HG02763 (cell line): ENCODE measurements around the gene CHL1.

Experiments used
- ATAC-seq: cut with Tn5 transposase; IDR thresholded peaks from one replicate; pipeline ENCODE4 v1.9.1; 2021; ENCODE audit warnings: mild to moderate bottlenecking, moderate library complexity; ENCODE audit not compliant: unreplicated experiment

CHL1 gene

DNA sequence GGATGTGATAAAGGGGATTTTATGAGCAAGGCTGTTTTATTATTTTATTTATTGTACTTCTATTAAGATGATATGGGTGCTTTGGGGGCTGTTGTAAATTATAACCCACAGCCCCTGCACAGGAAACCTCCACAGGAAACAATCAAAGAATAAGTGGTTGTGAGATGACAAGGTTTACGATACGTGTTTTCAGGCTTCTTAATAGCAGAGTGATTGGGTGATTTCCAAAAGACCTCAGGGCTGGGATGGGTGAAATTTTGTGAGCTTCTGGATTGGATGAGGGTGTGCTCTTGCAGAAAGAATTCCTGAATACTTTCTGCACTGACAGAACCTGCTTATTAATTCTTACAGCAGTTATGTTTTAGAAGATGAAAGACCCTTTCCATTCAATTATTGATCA, 21.4 kb downstream of the CHL1 start:
- no peak for ATAC-seq

DNA sequence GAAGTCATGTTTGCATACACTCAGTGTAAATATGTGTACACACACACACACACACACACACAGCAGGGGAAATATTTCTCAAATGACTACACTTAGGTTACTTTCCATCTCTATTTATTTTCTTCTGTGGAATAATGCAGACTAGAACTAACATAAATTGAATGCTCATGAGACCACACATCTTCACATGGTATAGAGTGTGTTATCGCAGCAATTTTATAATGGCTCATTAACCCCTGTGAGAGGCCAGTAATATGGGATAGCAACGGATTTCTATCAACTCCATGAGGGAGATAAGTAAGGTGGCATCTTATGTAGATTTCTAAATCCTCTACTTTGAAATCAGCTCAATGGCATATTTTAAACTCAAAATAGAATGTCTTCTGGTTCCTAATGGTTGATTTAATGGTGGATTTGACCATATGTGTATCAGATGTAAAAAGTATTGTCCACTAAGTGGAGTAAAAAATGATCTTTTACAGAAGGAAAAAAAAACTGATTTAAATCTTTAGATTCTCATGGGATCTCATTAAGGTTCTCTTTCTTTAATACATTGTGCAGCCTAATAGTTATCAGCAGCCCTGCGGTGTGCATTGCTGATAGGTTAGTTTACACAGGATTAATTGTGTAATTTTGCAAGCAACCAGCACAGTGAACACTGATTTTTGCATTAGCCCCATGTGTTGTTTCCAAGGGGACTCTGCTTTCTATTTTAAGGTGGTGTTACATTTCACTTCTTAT, 32.0 kb downstream of the CHL1 start:
- ATAC-seq, result no peak

DNA sequence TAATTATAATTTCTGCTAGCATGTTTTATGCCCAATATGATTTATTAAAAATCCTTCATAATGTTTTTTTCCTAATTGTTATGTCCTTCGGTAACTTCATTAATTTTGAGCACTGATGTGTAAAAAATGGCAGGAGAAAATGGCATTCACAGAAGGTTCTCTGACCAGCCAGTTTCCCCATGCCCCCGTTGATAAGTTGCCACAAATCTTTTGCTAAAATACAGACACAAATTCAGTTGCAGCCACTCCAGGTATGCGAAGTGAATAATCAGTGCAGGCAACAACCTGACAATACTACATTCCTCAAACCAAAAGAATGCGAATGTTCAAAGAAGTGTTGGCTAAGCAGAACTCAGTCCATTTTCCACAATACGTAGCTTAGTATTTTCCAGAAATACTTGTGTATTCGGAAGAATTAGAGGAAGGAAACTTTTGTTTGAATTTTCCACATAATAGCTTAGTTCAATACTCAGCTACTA, 32.7 kb downstream of the CHL1 start:
- no peak for ATAC-seq

DNA sequence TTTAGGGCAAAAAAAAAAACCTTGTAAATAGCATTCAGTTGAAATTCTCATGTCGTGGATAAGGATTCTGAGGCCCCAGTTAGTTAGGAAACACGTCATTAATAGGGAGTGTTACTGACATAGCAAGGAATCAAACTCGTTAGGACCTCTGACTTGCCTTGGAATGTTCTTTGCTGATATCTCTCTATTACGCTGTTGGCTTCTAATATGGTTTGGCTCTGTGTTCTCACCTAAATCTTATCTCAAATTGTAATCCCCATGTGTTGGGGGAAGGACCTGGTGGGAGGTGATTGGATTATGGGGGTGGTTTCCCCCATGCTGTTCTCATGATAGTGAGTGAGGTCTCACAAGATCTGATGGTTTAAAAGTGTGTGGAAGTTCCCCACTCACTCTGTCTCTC, 40.3 kb downstream of the CHL1 start:
- ATAC-seq, result no peak

DNA sequence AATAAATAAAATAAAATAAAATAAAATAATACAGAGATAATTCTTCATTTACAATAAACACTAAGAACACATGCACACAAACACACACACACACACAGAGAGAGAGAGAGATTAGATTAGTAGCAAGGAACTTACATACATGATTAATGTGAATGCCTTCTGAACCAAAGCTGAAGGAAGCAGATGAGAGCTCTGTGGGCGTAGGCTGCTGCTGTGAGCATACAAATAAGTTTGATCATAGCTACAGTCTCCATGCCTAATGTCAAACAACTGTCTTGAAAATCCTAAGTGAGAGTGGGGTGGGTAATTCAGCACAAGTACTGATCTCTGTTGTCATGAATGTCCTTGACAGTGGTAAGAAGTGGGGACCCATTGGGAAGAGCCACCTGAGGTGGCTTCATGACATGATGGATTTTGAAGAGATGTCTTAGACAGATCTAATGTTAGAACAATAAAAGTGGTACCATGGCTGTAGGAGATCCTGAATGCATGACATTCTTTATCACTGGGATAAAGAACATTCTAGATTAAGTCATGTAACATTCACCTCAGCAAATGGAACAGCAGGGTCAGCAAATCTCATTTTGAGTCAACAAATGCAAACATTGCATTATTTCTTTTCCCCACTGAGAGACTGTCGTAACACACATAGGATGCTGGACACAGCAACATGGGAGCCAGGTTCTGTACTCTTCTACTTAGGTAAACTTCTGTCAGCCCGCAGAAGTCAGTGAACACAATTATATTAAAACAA, 46.2 kb downstream of the CHL1 start:
- ATAC-seq, result no peak

DNA sequence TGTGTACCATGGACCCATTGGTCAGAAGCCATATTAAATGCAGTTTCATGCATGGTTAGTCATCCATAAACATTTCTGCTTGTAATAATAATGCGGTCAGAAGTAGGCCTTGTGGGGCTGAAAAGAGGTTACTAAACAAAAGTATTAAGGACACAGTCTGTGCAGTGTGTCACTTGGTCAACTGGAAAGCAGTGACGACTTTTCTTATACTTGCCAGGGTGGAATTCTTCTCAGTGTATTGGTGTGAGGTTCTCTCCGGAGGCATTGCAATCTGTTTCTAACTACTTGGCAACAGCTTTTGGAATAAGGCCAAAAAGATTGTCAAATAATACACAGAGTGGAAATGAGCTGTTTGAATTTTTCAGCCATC, 46.8 kb downstream of the CHL1 start:
- ATAC-seq, result no peak

DNA sequence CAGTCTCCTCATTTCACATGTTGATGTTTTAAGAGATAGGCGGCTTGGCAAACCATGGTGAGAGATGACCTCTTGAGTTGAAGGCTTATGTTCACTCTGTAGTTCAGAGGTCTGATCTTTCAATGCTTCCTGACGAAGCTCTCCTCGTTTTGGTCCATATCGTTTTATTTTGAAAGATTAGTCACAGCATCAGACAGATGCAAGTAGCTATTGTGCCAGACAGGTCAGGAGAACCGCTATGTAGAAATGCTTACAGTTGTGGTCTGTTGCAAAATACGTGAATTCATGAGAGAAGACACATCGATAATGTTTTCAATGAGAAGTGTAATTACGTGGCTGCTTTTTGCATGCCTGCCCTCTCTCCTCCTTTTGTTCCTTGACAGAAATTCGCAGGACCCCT, 47.5 kb downstream of the CHL1 start:
- no peak for ATAC-seq

DNA sequence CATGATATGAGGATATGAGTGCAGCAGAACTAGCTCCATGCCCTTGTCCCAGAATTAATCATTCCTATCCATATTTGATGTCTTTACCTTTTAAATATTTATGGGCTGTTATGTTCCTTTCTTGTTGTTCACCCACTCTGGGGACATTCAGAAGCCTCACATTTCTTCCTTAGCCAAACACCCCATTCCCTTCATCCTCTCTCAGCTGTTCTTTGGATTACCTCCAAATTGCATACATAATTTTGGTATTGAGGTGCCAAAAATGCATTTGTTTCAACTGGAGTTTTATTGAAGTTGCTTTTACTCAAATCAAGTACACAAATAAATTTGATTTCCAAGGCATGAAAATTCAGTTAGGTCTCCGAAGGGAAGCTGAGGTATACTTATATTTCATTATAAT, 51.4 kb downstream of the CHL1 start:
- no peak for ATAC-seq

DNA sequence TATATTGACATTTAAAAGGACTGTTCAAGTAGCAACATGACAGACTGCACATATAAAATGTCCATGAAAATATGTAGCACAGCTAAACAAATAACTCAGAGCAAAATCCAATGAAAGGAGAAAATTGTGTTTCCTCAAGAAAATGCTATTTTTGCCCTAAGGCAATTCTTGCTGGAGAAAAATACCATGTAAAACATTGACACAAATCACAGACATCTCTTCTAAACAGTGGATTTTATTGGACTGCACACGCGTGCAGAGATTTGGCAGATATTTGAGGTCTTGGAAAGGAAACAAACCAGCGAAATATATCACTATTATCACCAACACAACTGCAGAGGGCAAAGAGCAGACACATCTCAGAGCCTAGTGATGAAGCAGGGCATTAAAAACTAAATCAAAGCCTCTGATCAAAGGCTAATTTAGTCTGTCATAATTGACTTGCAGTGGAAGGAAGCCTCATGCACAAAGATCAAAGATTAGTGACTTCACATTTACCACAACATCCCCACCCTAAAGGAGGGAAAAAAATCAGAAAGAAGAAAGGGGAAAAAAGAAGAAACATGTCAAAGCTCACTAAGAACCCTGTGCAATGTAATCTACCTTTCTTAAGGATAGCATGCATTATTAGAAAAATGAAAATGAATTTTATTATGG, 52.4 kb downstream of the CHL1 start:
- no peak for ATAC-seq

DNA sequence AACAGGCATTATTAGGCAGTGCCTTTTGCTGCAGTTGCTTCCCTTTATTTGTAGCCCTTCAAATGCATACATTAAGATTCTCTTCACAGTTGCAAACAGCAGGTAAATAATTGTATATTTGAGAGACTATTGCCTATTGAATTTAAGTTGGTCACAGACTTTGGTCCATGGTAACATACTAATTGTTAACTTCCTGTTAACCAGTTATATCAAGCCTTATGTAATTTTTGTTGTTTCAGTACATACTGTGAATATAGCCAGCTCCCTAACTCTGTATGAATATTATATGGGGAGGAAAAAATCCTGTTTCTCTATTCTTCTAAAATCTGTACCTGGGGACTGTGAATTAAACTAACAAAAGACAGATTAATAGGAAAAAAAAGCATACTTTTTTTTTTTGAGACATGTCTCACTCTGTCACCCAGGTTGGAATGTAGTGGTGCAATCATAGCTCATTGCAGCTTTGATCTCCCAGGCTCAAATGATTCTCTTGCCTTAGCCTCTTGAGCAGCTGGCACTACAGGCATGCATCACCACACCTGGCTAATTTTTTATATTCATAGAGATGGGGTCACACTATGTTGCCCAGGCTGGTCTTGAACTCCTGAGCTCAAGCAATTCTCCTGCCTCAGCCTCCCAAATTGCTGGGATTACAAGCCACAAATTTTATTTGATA, 53.2 kb downstream of the CHL1 start:
- no peak for ATAC-seq

DNA sequence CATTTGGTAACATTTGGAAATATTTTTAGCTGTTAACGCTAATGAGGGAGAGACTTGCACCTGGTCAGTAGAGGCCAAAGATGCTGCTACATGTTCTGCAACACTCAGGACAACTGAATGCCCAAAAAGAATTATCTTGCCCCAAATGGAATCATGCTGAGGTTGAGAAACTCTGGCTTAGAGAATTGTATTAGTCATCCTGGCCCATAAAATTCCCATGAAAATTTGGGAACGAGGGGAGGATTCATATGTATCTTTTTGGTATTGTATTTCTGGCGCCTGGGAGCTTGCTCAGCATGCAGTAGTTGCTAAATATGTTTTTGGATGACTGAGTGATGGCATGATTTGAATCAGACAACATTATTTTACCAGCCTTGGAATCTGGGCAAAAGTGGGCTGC, 59.9 kb downstream of the CHL1 start:
- ATAC-seq, result no peak

DNA sequence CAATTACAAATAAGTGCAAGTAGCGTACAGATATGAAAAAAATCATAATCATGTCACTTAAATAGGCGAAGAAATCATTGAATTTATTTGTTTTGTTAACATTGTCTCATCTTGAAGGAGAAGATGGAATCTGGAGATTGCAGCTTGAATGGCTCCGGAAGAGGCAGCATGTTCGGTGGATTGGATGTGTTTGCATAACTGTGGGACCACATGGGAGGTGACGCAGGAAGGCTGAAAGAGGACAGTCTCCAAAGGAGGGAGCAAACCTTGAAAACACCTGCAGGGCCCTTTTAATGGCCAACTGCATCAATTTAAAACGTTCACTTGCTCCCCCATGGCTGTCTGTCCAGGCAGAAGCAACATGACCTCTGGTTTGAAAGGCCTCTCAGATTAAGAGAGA, 61.3 kb downstream of the CHL1 start:
- ATAC-seq, result no peak

DNA sequence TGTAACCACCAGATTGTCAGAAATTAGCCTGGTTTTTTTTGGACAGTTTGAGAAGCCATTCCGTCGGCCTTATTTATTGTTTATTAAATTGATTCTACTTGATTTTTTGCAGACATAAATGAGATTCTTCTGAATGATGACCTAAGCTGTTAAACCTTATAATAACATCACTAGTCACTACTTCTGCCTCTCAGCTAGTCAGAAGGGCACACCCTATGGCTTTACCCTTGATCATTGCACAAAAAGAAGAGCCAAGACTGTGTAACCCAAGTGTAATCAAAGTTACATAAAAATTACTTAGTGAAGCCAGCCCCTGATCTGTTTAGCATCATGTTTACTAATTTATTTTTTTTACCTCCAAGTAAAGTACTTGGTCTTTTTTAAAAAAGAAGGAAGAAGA, 64.3 kb downstream of the CHL1 start:
- no peak for ATAC-seq

DNA sequence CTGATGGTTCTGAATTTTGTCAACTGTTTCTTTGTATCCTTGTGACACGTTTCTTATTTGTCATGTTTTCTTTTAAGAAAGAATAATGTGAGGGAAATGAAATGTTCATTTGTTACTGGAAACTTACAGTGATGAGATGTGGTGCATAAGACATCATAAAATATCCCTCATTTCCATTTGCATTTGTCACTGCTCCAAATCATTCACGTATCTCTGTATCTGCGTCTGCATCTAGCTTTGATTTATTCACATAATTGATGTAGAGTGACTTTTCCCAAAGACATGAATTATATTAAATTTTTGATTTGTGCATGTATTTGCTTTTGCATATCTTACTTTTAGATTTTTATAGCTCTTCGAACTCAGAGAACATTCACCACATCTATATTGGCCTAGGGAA, 66.8 kb downstream of the CHL1 start:
- ATAC-seq, result no peak

DNA sequence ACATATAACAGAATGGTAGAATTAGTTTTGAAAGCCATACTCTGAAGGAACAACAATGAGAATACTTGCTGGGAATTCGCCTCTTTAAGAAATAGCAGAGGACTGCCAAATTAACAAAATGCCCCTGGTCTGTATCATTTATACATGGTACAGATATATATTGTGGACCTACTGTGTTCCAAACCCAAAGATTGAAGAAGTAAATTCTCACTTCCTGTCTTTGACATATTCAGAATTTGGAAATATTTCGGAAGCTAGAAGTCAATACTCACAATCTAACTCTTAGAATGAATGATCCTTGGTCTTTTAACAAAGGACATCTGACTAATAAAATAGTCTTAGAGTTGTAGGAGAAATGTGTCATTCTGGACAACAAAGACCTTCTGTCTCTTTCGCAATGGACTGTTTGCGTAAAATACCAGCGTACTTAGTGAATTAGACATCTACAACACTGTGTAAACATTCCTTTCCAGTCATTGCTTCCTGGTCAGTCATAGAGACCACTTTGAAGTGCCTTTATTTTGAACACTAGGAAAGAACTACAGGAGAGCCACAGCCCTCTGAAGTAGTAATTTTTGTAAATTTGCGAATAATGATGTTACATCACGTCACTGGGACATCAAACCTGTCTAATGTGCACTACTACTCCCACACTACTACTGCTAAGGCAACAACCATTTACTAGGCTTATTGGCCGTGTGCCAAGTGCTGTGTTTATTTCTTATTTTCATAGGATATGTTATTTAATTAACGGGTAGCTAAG, 68.0 kb downstream of the CHL1 start:
- no peak for ATAC-seq

DNA sequence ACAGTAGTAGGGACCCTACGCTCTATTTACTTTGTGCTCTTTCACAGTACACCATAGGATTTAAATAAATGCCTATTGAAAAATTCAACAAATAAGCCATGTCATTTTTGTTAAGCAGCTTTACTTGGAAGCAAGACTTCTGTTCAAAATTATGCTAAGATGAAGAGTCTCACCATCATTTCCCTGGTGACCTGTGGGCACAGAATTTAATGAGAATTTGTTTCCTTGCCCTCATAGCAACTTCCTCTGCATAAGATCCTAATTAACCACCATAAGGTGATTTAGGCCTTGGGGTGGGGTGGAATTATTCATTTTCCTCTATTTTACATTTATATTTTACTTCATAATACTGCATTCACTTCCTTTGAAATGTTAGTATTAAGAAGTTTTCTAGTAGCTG, 70.5 kb downstream of the CHL1 start:
- no peak for ATAC-seq

DNA sequence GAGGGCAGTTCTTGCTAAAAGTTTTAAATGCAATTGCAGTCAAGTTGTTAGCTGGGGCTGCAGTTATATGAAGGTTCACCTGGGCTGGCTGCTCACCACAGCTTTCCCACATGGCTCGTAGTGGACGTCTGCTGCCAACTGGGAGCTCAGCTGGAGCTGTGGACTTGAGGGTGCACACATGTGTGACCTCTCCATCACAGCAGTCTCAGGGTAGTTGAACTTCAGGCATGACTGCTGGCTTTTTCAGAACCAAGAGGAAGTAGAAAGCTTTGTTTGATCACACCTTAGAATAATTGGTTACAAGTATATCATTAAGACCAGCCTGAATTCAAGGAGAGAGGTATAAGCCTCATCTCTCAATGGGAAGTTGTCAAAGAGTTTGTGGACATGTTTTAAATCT, 74.1 kb downstream of the CHL1 start:
- no peak for ATAC-seq

DNA sequence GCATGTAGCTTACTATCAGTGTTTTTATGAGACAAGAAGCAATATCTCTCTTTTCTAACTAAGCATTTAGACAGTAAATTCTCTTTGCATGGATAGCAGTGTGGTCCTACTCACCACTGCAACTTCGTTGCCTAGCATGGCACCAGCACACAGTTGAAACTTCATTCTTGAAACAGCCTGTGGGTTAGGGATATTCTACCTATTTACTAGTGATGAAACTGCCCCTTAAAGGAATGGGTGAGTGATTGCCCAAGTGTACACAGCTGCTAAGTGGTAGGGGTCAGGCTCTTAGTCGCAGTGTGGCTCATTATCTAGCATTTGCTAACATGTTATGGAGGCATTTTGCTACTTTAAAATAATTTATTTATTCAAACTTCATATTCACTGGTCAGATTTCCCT, 78.4 kb downstream of the CHL1 start:
- ATAC-seq, result no peak

DNA sequence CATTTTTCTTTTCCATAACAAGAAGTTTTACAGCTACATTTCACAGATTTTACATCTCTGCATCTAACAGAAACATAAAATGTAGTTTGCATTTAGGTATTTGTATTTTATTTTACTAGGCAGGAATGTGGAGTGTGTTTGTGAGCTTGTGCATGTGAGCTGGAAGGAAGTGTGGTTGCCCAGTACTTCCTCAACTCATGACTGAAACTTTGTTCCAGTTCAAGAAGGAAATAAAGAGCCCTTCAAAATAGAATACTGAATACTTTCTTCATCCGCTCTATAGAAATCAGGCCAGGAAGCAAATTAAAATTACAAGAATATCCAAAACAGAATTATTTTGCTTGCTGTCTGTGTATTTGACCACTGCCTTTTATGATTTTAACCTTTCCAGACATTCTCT, 81.3 kb downstream of the CHL1 start:
- ATAC-seq, result peak; percentile 12

DNA sequence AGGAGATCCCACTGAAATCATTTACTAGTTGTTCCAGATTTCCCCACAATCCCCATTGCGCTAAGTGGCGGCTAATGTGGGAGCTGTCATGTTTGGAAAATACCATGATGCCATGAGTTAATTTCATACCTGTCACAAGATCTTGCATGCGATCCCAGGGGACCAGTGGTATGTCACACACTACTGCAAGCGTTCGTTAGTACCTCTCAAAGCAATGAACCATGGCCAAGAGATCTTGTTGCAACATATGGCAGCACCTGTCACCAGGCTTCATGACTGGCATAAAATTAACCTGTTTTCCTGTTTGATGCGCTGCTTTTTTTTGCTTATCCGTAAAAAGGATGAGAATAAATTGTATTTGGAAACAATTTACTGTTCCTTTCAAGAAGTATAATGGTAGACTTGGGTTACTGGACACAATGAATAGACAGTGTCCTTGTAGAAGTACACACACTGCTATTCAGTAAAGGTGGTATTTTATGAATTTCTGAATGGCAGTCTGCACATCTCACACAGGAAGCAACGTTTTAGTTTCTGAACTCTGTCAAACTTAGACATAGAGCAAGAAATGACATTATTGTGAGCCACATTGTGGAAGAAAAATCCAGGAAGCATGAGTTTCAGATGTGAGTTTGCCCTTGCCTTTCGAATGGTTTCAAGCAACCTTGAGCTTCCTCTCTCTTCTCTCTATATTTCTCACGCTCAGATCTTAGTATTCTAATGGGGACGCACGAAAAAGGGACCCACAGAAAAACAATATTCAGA, 81.9 kb downstream of the CHL1 start:
- peak; percentile 74 for ATAC-seq
